DMS114 treated with DMSO at 0.1 percent for 48 hours (cell line): Measurements from ENCODE around the gene RMDN3.

Source experiments
- DNase-seq: peaks from one replicate; lab custom pipeline; 2025; ENCODE audit not compliant: unreplicated experiment; lab: John Stamatoyannopoulos, UW

RMDN3 gene

DNA sequence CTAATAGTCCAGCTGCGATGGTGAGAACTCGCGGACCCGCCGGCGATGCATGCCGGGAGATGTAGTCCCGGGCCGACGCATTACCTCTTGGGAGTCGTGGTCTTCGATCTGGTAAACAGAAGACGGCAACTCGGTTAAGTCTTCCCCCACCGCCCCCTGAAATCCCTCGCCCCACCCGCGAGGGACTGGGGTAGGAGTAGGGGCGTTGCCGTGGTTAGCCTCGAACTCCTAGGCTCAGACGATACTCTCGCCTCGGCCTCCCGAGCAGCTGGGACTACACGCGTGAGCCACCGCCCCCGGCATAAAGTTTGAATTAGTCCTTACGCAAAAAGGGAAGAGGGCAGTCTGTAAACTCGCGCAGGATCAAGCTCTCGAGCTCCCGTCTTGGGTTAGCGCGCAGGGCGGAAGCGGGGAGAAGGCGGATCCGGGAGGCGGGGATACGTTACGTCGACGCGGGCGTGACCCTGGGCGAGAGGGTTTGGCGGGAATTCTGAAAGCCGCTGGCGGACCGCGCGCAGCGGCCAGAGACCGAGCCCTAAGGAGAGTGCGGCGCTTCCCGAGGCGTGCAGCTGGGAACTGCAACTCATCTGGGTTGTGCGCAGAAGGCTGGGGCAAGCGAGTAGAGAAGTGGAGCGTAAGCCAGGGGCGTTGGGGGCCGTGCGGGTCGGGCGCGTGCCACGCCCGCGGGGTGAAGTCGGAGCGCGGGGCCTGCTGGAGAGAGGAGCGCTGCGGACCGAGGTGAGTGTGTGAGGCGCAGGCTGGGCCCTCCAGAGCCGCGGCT is 60.2 kb downstream of the RMDN3 start, which contains the start of gene RAD51:
Gene RAD51, plus strand, starts transcription at position 487 of the 781 bp plus-strand sequence. CDS start 3,585 bp downstream, outside the sequence.
- peak; percentile 90 for DNase-seq

DNA sequence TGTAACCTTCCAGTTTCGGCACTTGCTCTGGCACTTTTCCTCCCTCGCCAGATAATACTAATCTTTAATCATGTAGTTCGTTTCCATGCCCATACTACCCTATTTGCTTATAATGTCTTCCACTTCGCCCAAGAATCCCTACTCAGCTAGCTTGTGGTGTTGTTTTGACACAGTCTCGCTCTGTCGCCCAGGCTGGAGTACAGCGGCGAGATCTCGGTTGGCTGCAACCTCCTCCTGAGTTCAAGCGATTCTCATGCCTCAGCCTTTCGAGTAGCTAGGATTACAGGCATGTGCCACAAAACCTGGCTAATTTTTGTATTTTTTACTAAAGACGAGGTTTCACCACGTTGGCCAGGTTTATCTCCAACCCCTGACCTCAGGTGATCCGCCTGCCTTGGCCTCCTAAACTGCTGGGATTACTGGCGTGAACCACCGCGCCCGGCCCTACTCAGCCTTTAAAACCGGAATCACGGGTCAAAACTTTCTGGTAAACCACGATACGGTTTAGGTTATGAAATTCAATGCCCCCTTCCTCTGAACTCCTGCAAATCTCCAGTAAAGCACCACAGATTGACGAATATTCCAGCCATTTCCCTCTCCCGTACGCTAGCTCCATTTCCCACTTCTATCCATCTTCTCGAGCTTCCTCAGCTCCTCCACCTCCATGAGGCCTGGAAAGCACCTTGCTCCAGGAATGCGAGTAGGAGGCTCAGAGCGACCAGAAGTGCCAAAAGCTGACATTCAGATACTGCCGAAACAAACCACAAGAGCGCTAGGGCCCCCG is 61.0 kb downstream of the RMDN3 start:
- no peak for DNase-seq

DNA sequence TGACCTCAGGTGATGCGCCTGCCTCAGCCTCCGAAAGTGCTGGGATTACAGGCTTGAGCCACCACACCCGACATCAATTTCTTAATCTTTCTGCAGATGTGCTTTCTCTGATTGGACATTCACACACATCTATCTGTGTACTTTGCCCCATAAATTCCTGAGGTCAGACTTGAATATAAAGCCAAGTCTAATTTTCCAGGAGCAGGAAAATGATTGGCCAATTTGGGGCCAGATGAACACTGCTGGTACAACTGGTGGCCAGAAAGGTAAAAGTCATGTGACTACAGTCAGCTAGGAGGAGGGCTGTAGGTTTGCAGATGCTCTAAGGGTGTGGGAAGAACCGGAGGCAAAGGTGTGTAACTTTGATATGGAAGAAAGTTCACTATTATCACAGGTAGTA is 63.3 kb downstream of the RMDN3 start:
- no peak for DNase-seq

DNA sequence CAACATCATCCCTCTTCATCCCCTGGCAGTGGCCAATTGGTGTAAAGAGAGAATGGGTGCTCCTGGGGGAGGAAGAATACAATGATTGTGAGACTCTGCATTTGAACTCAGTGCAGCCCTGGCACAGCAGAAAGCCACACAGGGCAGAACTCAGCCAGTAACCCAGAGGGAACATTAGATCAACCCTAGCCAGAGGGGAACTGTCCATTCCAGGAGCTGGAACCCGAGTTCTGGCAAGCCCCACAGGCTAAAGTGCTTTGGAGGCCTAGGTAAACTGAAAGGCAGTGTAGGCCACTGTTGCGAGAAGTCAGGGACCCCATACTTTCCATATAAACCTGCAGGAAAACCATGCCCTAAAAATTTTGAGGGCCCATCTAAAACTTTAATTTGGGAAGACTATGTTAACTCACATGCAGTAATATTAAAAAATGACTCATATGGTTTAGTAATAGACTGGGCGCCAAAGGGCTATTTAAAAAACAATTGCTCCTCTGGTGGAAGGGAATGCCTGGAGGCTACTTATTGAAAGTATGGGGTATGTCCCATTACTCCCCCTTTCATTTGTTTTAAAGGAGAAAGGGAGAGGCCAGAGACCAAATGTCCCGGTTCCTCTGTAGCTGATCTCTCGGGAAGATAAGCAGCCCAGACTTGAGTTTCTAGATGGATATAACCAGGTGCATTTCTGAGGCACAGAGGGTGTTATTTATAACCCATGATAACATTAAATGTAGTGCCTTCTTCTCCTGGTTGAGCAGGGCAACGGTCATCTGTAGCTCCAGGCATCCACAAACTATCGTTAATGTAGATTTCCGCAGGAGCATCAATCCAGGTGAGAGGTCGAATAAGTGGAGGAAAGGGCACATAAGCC is 65.9 kb downstream of the RMDN3 start:
- no peak for DNase-seq
